ENCODE results near the gene PKDREJ. TPM values are rescaled to one million over a fixed set of nuclear protein-coding genes. Genes with fewer than 3 reads are reported as not detected.

Gene PKDREJ
- total and polyA plus RNA-seq, 2 experiments from 2014 or later = not detected

DNA sequence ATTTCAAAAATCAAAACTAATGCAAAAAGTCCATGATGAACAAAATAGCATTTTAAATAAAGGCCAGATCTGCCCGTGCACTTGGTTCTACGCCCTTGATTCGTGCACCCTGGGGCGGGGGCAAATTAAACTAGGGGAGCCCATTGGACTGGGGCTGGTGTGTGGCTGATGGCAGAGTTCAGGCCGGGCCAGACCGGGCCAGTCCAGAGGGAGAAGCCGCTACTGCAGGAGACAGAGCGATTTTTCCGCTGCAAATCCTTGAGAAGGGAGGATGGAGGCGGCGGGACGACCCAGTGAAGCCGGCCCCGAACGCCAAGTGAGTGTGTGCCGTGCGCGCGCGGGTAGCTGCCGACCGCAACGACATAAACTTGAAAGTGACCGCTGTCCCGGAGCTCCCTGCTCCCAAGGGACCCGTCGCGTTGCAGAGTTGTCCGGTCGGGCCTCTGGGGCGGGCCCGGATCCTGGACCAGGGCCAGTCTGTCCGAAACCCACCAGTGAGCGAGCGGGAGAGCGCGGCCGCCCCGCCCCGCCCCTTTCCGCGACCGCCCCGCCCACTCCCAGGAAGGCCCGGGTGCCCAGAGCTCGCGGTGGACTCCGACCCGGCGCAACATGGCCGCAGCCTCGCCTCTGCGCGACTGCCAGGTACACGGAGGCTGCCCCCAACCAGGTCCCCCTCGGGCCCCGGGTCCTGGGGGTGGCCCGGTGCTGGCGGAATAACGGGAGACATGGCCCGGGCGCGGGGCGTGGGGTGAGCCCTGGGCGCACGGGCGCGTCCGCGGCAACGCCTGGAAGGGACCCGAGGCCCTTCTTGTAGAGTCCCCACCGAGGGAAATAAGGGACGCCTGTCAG, 4.5 kb upstream of the PKDREJ start, which contains the start of gene TTC38:
Gene TTC38, plus strand, starts transcription at position 578 of the 849 bp plus-strand sequence. Its CDS starts 32 bp downstream, at position 610.
- Mint-ChIP-seq H3K27ac (no peak within 1 kb of the TSS), H3K9me3 (peaks cover 39% of the 10 kb centered on the region), H3K27me3 (ENCODE audit: insufficient read depth, low read depth, poor library complexity) (peaks cover 32% of the 10 kb centered on the region), H3K36me3 (ENCODE audit: low read depth) (peaks cover 31% of the 10 kb centered on the region), H3K4me1 (peaks cover 7% of the 10 kb centered on the region), H3K4me3 (peak within 1 kb of the TSS; percentile 88)
- H3K9me2 ChIP-seq (ENCODE audit: insufficient read depth) = no peaks in the 10 kb centered on the region
- H2AFZ ChIP-seq = peak within 1 kb of the TSS; percentile 97
- H3K27me3 ChIP-seq (ENCODE audit: insufficient read depth) = peaks cover 31% of the 10 kb centered on the region
- no peaks in the 10 kb centered on the region for H3K79me2 ChIP-seq (replicated peaks; ENCODE audit: insufficient read depth)
- peak; percentile 90 for ATAC-seq
- H3F3A ChIP-seq (replicated peaks; ENCODE audit: low read depth) = 0 out of 2 replicates have a peak, but pooled peaks cover 3% of the 10 kb centered on the region
- peak within 1 kb of the TSS; percentile 88 for H3K4me3 ChIP-seq
- peak; percentile 77 for DNase-seq (ENCODE audit: low spot score)
- TF ChIP-seq CREB1 (CRISPR knock-in tag; IDR thresholded peaks at IDR 0.05; ENCODE audit: low read depth) (no peak), NANOG (IDR thresholded peaks at IDR 0.05; ENCODE audit: borderline replicate concordance) (no peak), EZH2phosphoT487 (IDR thresholded peaks at IDR 0.05; ENCODE audit: unreplicated experiment) (no peak), EZH2 (IDR thresholded peaks at IDR 0.05; ENCODE audit: low read depth, unreplicated experiment) (no peak), ZNF114 (CRISPR knock-in tag; IDR thresholded peaks at IDR 0.05) (no peak), JUNB (IDR thresholded peaks at IDR 0.05; ENCODE audit: unreplicated experiment) (no peak), POLR2AphosphoS5 (IDR thresholded peaks at IDR 0.05; ENCODE audit: low read depth) (peak; percentile 85), STAT1 (IDR thresholded peaks at IDR 0.05; ENCODE audit: unreplicated experiment) (no peak), ZNF331 (CRISPR knock-in tag; IDR thresholded peaks at IDR 0.05; ENCODE audit: low read depth) (no peak)
- TF ChIP-seq, protein P1, sequence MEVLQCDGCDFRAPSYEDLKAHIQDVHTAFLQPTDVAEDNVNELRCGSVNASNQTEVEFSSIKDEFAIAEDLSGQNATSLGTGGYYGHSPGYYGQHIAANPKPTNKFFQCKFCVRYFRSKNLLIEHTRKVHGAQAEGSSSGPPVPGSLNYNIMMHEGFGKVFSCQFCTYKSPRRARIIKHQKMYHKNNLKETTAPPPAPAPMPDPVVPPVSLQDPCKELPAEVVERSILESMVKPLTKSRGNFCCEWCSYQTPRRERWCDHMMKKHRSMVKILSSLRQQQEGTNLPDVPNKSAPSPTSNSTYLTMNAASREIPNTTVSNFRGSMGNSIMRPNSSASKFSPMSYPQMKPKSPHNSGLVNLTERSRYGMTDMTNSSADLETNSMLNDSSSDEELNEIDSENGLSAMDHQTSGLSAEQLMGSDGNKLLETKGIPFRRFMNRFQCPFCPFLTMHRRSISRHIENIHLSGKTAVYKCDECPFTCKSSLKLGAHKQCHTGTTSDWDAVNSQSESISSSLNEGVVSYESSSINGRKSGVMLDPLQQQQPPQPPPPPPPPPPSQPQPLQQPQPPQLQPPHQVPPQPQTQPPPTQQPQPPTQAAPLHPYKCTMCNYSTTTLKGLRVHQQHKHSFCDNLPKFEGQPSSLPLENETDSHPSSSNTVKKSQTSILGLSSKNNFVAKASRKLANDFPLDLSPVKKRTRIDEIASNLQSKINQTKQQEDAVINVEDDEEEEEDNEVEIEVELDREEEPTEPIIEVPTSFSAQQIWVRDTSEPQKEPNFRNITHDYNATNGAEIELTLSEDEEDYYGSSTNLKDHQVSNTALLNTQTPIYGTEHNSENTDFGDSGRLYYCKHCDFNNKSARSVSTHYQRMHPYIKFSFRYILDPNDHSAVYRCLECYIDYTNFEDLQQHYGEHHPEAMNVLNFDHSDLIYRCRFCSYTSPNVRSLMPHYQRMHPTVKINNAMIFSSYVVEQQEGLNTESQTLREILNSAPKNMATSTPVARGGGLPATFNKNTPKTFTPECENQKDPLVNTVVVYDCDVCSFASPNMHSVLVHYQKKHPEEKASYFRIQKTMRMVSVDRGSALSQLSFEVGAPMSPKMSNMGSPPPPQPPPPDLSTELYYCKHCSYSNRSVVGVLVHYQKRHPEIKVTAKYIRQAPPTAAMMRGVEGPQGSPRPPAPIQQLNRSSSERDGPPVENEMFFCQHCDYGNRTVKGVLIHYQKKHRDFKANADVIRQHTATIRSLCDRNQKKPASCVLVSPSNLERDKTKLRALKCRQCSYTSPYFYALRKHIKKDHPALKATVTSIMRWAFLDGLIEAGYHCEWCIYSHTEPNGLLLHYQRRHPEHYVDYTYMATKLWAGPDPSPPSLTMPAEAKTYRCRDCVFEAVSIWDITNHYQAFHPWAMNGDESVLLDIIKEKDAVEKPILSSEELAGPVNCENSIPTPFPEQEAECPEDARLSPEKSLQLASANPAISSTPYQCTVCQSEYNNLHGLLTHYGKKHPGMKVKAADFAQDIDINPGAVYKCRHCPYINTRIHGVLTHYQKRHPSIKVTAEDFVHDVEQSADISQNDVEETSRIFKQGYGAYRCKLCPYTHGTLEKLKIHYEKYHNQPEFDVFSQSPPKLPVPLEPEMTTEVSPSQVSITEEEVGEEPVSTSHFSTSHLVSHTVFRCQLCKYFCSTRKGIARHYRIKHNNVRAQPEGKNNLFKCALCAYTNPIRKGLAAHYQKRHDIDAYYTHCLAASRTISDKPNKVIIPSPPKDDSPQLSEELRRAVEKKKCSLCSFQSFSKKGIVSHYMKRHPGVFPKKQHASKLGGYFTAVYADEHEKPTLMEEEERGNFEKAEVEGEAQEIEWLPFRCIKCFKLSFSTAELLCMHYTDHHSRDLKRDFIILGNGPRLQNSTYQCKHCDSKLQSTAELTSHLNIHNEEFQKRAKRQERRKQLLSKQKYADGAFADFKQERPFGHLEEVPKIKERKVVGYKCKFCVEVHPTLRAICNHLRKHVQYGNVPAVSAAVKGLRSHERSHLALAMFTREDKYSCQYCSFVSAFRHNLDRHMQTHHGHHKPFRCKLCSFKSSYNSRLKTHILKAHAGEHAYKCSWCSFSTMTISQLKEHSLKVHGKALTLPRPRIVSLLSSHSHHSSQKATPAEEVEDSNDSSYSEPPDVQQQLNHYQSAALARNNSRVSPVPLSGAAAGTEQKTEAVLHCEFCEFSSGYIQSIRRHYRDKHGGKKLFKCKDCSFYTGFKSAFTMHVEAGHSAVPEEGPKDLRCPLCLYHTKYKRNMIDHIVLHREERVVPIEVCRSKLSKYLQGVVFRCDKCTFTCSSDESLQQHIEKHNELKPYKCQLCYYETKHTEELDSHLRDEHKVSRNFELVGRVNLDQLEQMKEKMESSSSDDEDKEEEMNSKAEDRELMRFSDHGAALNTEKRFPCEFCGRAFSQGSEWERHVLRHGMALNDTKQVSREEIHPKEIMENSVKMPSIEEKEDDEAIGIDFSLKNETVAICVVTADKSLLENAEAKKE (CRISPR knock-in tag; IDR thresholded peaks at IDR 0.05) = no peak
- TF ChIP-seq, protein P2, sequence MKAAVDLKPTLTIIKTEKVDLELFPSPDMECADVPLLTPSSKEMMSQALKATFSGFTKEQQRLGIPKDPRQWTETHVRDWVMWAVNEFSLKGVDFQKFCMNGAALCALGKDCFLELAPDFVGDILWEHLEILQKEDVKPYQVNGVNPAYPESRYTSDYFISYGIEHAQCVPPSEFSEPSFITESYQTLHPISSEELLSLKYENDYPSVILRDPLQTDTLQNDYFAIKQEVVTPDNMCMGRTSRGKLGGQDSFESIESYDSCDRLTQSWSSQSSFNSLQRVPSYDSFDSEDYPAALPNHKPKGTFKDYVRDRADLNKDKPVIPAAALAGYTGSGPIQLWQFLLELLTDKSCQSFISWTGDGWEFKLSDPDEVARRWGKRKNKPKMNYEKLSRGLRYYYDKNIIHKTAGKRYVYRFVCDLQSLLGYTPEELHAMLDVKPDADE (IDR thresholded peaks at IDR 0.05) = 0 out of 2 replicates have a peak, but pooled peaks have one; percentile 29
- TF ChIP-seq, protein P3, sequence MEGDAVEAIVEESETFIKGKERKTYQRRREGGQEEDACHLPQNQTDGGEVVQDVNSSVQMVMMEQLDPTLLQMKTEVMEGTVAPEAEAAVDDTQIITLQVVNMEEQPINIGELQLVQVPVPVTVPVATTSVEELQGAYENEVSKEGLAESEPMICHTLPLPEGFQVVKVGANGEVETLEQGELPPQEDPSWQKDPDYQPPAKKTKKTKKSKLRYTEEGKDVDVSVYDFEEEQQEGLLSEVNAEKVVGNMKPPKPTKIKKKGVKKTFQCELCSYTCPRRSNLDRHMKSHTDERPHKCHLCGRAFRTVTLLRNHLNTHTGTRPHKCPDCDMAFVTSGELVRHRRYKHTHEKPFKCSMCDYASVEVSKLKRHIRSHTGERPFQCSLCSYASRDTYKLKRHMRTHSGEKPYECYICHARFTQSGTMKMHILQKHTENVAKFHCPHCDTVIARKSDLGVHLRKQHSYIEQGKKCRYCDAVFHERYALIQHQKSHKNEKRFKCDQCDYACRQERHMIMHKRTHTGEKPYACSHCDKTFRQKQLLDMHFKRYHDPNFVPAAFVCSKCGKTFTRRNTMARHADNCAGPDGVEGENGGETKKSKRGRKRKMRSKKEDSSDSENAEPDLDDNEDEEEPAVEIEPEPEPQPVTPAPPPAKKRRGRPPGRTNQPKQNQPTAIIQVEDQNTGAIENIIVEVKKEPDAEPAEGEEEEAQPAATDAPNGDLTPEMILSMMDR (conservative IDR thresholded peaks at IDR 0.05; ENCODE audit: low read depth in 2 of 2) = no peak
- TF ChIP-seq, protein P4, sequence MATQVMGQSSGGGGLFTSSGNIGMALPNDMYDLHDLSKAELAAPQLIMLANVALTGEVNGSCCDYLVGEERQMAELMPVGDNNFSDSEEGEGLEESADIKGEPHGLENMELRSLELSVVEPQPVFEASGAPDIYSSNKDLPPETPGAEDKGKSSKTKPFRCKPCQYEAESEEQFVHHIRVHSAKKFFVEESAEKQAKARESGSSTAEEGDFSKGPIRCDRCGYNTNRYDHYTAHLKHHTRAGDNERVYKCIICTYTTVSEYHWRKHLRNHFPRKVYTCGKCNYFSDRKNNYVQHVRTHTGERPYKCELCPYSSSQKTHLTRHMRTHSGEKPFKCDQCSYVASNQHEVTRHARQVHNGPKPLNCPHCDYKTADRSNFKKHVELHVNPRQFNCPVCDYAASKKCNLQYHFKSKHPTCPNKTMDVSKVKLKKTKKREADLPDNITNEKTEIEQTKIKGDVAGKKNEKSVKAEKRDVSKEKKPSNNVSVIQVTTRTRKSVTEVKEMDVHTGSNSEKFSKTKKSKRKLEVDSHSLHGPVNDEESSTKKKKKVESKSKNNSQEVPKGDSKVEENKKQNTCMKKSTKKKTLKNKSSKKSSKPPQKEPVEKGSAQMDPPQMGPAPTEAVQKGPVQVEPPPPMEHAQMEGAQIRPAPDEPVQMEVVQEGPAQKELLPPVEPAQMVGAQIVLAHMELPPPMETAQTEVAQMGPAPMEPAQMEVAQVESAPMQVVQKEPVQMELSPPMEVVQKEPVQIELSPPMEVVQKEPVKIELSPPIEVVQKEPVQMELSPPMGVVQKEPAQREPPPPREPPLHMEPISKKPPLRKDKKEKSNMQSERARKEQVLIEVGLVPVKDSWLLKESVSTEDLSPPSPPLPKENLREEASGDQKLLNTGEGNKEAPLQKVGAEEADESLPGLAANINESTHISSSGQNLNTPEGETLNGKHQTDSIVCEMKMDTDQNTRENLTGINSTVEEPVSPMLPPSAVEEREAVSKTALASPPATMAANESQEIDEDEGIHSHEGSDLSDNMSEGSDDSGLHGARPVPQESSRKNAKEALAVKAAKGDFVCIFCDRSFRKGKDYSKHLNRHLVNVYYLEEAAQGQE (IDR thresholded peaks at IDR 0.05; ENCODE audit: unreplicated experiment) = no peak
- H3K36me3 ChIP-seq (ENCODE audit: insufficient read depth) = no peaks in the 10 kb centered on the region
- no peaks in the 10 kb centered on the region for H3K4me1 ChIP-seq (ENCODE audit: insufficient read depth)
- no peak within 1 kb of the TSS for H3K27ac ChIP-seq (ENCODE audit: low read depth)
- no peaks in the 10 kb centered on the region; the same call in none of the 2 replicates for H4K20me1 ChIP-seq (replicated peaks; ENCODE audit: insufficient read depth)
- peak within 1 kb of the TSS; percentile 85 for H3K4me2 ChIP-seq

Measured in GM23338 (cell line).